WTC11 (cell line): Measurements from ENCODE around the gene MELK. TPM values are rescaled to one million over a fixed set of nuclear protein-coding genes. Genes with fewer than 3 reads are reported as not detected.
"Not testable (repeated sequence)": the region's sequence is repeated elsewhere in the genome, so short reads cannot be mapped to it uniquely, and the experiment has no call there.

Experiments
- ATAC-seq: fragments of 200-7000 bp; cut with Tn5 transposase; 2 replicates; pipeline ENCODE4 v1.10.0; 2021; ENCODE audit warnings: mild to moderate bottlenecking, moderate library complexity
- CTCF ChIA-PET: fragments of 300-600 bp; sonication (Branson Sonifier 250); formaldehyde crosslinking; loops from one replicate; lab custom pipeline; 2021; ENCODE audit warnings: antibody characterized with exemption; lab: Charles Lee
- POLR2A ChIA-PET: fragments of 350-600 bp; sonication (Branson Sonifier 250); formaldehyde crosslinking; loops from one replicate; lab custom pipeline; 2021; ENCODE audit warnings: antibody characterized with exemption; lab: Charles Lee
- DNase-seq: peaks from one replicate; pipeline ENCODE4 v3.0.0; 2021; ENCODE audit warnings: low spot score
- H3K27ac Mint-ChIP-seq: 2 replicates; pipeline ENCODE4 v1.8.0; 2021; ENCODE audit warnings: mixed read lengths
- H3K27me3 Mint-ChIP-seq: 2 replicates; pipeline ENCODE4 v1.8.0; 2021; ENCODE audit warnings: low read depth, mild to moderate bottlenecking, moderate library complexity, mixed read lengths
- H3K36me3 Mint-ChIP-seq: 2 replicates; pipeline ENCODE4 v1.8.0; 2021; ENCODE audit warnings: mixed read lengths
- H3K4me1 Mint-ChIP-seq: 2 replicates; pipeline ENCODE4 v1.8.0; 2022; ENCODE audit warnings: mixed read lengths
- H3K4me3 Mint-ChIP-seq: 2 replicates; pipeline ENCODE4 v1.8.0; 2021; ENCODE audit warnings: mild to moderate bottlenecking, moderate library complexity, mixed read lengths
- H3K9me3 Mint-ChIP-seq: 2 replicates; pipeline ENCODE4 v1.8.0; 2021; ENCODE audit warnings: mixed read lengths
- ARID4B ChIP-seq: sonication (generic); formaldehyde crosslinking; IDR thresholded peaks from 2 replicates; pipeline ENCODE4 v1.8.0; 2023; ENCODE audit warnings: missing genetic modification reagents, mild to moderate bottlenecking, borderline replicate concordance
- CBFB ChIP-seq: sonication (generic); formaldehyde crosslinking; IDR thresholded peaks from 2 replicates; pipeline ENCODE4 v1.8.1; 2022; ENCODE audit warnings: mild to moderate bottlenecking, low read depth, missing genetic modification reagents
- EMX1 ChIP-seq: fragments of 250-450 bp; sonication (Bioruptor Pico); IDR thresholded peaks from 2 replicates; pipeline ENCODE4 v1.8.0; 2021; ENCODE audit warnings: mild to moderate bottlenecking
- ERG ChIP-seq: fragments of 250-450 bp; sonication (Bioruptor Pico); IDR thresholded peaks from 2 replicates; pipeline ENCODE4 v1.8.0; 2021; ENCODE audit warnings: mild to moderate bottlenecking
- ETV6 ChIP-seq: sonication (generic); formaldehyde crosslinking; IDR thresholded peaks from 2 replicates; pipeline ENCODE4 v1.8.1; 2022; ENCODE audit warnings: mild to moderate bottlenecking, missing genetic modification reagents
- JAZF1 ChIP-seq: fragments of 250-450 bp; sonication (Bioruptor Pico); IDR thresholded peaks from 2 replicates; pipeline ENCODE4 v1.9.0; 2021; ENCODE audit warnings: moderate library complexity, mild to moderate bottlenecking, inconsistent platforms
- NFATC4 ChIP-seq: fragments of 250-450 bp; sonication (Bioruptor Pico); IDR thresholded peaks from 2 replicates; pipeline ENCODE4 v1.9.0; 2021; ENCODE audit warnings: mild to moderate bottlenecking
- PREB ChIP-seq: sonication (generic); formaldehyde crosslinking; IDR thresholded peaks from 2 replicates; pipeline ENCODE4 v1.8.1; 2022; ENCODE audit warnings: mild to moderate bottlenecking, missing genetic modification reagents, moderate library complexity, borderline replicate concordance
- PRRX2 ChIP-seq: fragments of 250-450 bp; sonication (Bioruptor Pico); IDR thresholded peaks from 2 replicates; pipeline ENCODE4 v1.8.0; 2021; ENCODE audit warnings: mild to moderate bottlenecking
- RORB ChIP-seq: fragments of 250-450 bp; sonication (Bioruptor Pico); IDR thresholded peaks from 2 replicates; pipeline ENCODE4 v1.9.0; 2021; ENCODE audit warnings: mild to moderate bottlenecking
- ZNF138 ChIP-seq: sonication (generic); formaldehyde crosslinking; conservative IDR thresholded peaks from 2 replicates; pipeline ENCODE4 v1.8.1; 2022; ENCODE audit warnings: mild to moderate bottlenecking, moderate library complexity, missing genetic modification reagents
- ZNF416 ChIP-seq: fragments of 250-450 bp; sonication (Bioruptor Pico); IDR thresholded peaks from 2 replicates; pipeline ENCODE4 v1.9.0; 2021; ENCODE audit warnings: mild to moderate bottlenecking, inconsistent platforms
- ZNF671 ChIP-seq: fragments of 250-450 bp; sonication (Bioruptor Pico); IDR thresholded peaks from 2 replicates; pipeline ENCODE4 v1.8.0; 2021; ENCODE audit warnings: mild to moderate bottlenecking
- total RNA-seq: library from RNA; stranded (reverse); gene quantifications from 3 replicates; pipeline ENCODE4 v1.2.3, GENCODE V29; 2021
- TF ChIP-seq, protein P1 (sequence below): fragments of 250-450 bp; sonication (Bioruptor Pico); IDR thresholded peaks from 2 replicates; pipeline ENCODE4 v1.9.0; 2021; ENCODE audit warnings: moderate library complexity, mild to moderate bottlenecking, inconsistent platforms, borderline replicate concordance
- TF ChIP-seq, protein P2 (sequence below): fragments of 250-450 bp; sonication (Bioruptor Pico); IDR thresholded peaks from 2 replicates; pipeline ENCODE4 v1.9.0; 2021; ENCODE audit warnings: mild to moderate bottlenecking
- TF ChIP-seq, protein P3 (sequence below): sonication (generic); formaldehyde crosslinking; IDR thresholded peaks from 2 replicates; pipeline ENCODE4 v1.8.1; 2022; ENCODE audit warnings: missing genetic modification reagents, borderline replicate concordance

Gene MELK
- total RNA-seq, 1 experiment from 2014 or later = 53.2 TPM

- no peak overlapping the region for H3K4me3 Mint-ChIP-seq
- TF ChIP-seq CBFB (CRISPR knock-in tag) (no peak), NFATC4 (no peak)
- TF ChIP-seq, protein P1, sequence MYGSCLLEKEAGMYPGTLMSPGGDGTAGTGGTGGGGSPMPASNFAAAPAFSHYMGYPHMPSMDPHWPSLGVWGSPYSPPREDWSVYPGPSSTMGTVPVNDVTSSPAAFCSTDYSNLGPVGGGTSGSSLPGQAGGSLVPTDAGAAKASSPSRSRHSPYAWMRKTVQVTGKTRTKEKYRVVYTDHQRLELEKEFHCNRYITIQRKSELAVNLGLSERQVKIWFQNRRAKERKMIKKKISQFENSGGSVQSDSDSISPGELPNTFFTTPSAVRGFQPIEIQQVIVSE (CRISPR knock-in tag) = no peak
- DNase-seq (no peak), ATAC-seq (no peak)
- no peak overlapping the region for H3K27ac Mint-ChIP-seq
- no peaks in the 10 kb centered on the region; the same call in 1 of the 2 replicates for H3K4me1 Mint-ChIP-seq
- ChIA-PET POLR2A (no interaction called here), CTCF (no interaction called here)
- H3K9me3 Mint-ChIP-seq = peaks cover 7% of the 10 kb centered on the region
- H3K27me3 Mint-ChIP-seq = no peaks in the 10 kb centered on the region; the same call in none of the 2 replicates
- H3K36me3 Mint-ChIP-seq = peaks cover 5% of the 10 kb centered on the region
Measured at GRCh38 chr9:36532353-36532752, 40.3 kb upstream of the MELK start.

- H3K9me3 Mint-ChIP-seq, DNase-seq, POLR2A ChIA-PET, ATAC-seq, H3K36me3 Mint-ChIP-seq, H3K4me1 Mint-ChIP-seq, H3K27ac Mint-ChIP-seq, CTCF ChIA-PET, H3K4me3 Mint-ChIP-seq, H3K27me3 Mint-ChIP-seq: not testable (repeated sequence)
Measured at GRCh38 chr9:36533726-36534125, 39.0 kb upstream of the MELK start.

DNA sequence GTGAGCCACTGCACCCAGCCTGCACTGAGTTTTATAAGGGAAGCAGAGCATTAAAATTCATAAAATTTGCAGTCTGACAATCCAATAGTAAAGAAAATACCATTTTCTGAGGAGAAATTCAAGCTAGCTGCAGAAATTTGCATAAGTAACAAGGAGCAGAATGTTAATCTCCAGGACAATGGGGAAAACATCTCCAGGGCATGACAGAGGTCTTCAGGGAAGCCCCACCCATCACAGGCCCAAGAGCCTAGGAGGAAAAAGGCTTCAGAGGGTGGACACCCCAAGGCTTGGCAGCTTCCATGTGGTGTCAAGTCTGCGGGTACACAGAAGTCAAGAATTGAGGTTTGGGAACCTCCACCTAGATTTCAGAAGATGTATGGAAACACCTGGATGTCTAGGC is 37.6 kb upstream of the MELK start:
- DNase-seq = no peak
- peaks cover 7% of the 10 kb centered on the region for H3K9me3 Mint-ChIP-seq
- H3K27ac Mint-ChIP-seq = no peak overlapping the region
- H3K36me3 Mint-ChIP-seq = peaks cover 5% of the 10 kb centered on the region
- CTCF ChIA-PET = interaction anchor here (0.6 kb wide), 1 partner anchor 725 kb away, joined by 3 read pairs; no protein-coding TSS in a partner anchor
- no peaks in the 10 kb centered on the region; the same call in none of the 2 replicates for H3K27me3 Mint-ChIP-seq
- TF ChIP-seq ERG (CRISPR knock-in tag) (no peak), JAZF1 (no peak), ZNF416 (CRISPR knock-in tag) (no peak), ETV6 (CRISPR knock-in tag) (no peak), PRRX2 (CRISPR knock-in tag) (no peak), ZNF138 (CRISPR knock-in tag) (no peak), CBFB (CRISPR knock-in tag) (no peak), ZNF671 (no peak), EMX1 (CRISPR knock-in tag) (no peak), ARID4B (CRISPR knock-in tag) (no peak), RORB (CRISPR knock-in tag) (no peak), PREB (CRISPR knock-in tag) (no peak)
- TF ChIP-seq, protein P2, sequence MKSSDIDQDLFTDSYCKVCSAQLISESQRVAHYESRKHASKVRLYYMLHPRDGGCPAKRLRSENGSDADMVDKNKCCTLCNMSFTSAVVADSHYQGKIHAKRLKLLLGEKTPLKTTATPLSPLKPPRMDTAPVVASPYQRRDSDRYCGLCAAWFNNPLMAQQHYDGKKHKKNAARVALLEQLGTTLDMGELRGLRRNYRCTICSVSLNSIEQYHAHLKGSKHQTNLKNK (CRISPR knock-in tag) = no peak
- TF ChIP-seq, protein P3, sequence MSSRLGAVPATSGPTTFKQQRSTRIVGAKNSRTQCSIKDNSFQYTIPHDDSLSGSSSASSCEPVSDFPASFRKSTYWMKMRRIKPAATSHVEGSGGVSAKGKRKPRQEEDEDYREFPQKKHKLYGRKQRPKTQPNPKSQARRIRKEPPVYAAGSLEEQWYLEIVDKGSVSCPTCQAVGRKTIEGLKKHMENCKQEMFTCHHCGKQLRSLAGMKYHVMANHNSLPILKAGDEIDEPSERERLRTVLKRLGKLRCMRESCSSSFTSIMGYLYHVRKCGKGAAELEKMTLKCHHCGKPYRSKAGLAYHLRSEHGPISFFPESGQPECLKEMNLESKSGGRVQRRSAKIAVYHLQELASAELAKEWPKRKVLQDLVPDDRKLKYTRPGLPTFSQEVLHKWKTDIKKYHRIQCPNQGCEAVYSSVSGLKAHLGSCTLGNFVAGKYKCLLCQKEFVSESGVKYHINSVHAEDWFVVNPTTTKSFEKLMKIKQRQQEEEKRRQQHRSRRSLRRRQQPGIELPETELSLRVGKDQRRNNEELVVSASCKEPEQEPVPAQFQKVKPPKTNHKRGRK (CRISPR knock-in tag) = no peak
- TF ChIP-seq, all 79 proteins: peak for 0
- POLR2A ChIA-PET = no interaction called here
- H3K4me3 Mint-ChIP-seq = no peak overlapping the region
- no peaks in the 10 kb centered on the region; the same call in 1 of the 2 replicates for H3K4me1 Mint-ChIP-seq
- ATAC-seq = no peak
